GM19397 (cell line): ENCODE data around the gene TGFB2.

Experiments
- ATAC-seq: cut with Tn5 transposase; IDR thresholded peaks from one replicate; pipeline ENCODE4 v1.9.1; 2021; ENCODE audit warnings: mild to moderate bottlenecking, moderate library complexity; ENCODE audit not compliant: unreplicated experiment

The TGFB2 gene

DNA sequence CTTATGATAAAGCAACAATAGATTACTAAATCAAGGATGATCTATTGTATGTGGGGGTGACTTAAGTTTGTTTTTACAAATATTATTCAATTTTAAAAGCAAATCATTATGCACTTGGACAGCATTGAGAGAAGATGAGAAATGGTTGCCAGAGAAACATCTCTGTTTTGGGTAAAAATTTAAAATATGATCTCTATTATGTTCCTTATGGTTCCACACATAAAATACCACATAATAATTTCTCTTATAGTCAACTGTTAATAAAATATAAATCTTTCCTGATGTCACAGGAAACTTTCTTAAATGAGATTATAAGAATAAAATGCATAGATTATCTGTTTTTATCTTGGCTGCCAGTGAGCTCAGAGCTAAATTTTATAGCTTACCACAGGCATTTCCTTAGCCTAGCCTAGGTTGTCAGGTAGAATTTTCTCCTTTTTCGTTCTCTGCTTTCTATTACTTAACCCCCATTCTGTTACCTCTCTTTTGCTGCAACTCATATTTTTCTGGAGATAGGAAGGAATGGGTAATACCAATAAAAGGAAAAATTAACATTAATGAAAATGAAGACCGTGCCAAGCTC is 109.7 kb downstream of the TGFB2 start:
- ATAC-seq, result no peak

DNA sequence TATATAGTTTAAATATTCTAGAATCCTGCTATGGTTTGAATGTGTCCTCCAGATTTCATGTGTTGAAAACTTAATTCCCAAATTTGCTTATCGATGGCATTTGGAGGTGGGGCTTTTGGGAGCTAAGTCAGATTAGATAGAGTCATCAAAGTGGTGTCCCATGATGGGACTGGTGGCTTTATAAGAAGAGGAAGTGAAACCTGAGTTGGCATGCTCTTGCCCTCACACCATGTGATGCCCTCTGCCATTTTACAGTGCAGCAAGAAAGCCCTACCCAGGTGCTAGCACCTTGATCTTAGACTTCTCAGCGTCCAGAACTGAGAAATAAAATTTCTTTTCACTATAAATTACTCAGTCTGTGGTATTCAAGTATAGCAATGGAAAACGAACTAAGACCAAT is 111.3 kb downstream of the TGFB2 start:
- ATAC-seq, result peak; percentile 60

DNA sequence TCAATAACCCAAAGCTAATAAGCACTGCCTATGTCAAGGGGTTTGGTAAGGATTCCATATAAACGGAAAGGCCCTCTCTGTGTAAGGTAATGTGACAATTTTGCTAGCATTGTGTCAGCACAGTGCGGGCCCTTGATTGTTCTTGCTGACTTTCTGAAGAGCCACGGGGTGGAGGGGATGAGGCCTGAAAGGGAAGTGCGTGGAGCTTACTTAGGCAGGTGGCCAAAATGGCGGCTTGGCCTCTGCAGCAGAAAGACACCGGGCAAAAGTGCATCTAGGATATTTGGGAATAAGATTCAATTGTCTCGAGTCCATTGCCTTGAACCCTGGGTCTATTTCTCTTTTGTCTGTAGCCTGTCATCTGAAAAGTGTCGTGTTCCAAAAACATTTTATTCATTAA is 114.3 kb downstream of the TGFB2 start:
- ATAC-seq, result no peak

DNA sequence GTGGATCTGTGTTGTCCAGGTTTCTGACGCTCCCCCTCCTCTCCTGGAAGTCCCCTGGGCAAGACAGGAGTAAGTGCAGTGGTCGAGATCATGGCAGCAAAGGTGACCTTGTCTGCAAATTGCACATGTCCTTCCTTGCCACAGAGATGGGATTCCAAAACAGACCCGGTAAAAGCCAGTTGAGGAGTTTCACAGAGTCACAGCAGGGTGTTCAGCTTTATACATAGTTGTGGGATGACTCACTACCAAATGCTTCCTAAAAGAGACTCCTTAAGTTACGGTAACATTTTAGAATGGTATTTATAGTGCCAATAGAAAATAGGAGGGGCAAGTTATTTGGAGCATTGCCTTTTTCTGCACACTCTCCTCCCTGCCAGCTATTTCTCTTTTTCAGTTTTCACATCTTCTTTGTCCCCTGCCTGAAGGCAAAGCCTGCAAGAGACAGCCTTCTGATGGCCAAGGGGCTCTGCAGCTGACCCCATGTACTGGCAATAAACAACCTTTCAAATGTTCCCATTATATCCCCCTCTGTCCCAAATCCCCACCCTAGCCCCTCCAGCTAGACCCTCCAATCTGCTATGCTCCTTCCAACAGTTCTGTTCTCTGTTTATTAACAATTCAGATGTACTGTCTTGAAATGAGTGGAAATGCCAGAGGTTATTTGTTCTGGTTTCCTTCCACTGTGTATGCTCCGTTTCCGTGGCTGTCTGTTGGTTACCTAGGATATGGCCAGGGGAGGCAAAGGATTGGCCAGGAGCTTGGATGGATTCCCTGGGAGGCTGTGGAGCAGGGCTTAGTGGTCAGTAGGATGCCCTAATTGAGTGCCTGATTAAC is 115.0 kb downstream of the TGFB2 start:
- ATAC-seq, result no peak

DNA sequence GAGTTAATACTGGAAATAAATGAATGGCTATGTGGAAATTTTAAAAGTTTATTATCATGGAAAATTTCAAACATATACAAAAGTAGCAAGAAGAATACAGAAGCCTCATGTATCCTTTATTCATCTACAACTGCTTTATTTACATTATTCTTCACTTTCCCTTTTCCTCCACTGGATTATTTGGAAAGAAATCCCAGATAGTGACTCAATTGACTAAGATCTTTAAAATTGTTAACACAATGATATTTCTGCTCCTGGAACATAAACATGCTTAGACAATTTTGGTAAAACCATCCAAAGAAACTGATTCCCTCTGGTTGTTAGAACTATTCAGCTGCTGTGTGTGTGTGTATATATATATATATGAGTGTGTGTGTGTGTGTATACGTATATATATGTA is 116.2 kb downstream of the TGFB2 start:
- no peak for ATAC-seq

- ATAC-seq, result no peak
Observed at GRCh38 chr1:218462116-218462515, 117.0 kb downstream of the TGFB2 start.

DNA sequence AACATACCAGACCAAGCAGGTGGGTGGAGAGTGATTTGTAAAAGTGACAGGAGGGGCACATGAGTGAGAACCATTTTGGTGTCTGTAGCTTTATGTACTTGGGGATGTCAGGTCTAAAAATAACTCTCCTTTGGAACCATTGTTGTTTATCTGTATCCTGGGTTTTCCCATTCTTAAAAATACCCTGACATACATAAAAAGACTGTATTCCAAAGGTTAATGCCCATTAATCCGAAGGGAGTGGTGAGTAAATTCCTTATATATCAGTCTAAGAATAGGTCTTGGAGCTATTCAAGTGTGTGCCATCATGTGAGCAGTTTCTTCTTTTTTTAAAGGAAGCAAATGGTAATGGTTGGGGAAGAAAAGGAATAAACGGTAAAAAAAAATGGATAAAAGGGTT is 117.5 kb downstream of the TGFB2 start:
- no peak for ATAC-seq

DNA sequence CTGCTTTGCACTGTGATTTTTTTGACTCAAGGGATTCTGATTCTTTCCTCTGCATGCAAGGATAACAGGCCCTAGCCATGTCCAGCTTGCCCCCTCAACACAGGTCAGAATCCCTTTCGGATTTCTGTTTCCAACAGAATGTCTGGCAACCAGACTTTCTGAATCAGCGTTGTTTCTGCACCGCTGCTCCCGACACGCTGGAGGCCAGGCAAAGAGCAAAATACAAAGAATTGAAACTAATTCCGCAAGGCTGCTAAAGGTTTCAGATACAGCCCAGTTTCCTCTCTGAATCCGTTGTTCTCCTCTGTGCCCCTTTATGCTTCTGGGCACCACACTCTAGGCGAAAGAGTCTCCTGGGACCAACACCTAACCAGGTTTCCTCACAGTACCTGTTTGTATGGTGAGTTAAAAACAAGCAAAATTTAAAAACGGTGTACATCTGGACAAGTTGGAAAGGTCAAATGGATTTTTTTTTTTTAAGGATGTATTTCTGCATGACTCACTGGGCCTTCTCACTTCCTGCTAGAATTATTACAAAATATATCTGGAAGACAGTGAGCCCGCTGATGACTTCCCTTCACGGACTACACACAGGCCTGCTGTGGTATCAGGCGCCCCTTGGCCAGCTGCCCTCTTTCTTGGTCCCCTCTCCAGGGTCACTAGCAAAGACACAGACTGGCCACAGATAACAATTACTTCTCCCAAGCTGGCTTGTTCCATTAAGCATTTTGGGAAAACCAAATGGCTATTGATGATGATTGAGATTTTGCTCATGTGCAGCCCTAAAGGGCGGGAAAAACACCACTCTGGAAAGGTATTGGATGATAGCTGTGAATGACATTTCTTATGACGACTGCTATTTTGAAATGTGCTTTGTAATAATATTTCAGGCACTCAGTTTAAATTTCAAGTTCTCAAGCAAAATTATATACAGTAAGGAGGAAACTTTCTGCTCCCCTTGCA is 118.3 kb downstream of the TGFB2 start:
- ATAC-seq, result no peak

- ATAC-seq, result no peak
Observed at GRCh38 chr1:218464871-218465270, 119.7 kb downstream of the TGFB2 start.

DNA sequence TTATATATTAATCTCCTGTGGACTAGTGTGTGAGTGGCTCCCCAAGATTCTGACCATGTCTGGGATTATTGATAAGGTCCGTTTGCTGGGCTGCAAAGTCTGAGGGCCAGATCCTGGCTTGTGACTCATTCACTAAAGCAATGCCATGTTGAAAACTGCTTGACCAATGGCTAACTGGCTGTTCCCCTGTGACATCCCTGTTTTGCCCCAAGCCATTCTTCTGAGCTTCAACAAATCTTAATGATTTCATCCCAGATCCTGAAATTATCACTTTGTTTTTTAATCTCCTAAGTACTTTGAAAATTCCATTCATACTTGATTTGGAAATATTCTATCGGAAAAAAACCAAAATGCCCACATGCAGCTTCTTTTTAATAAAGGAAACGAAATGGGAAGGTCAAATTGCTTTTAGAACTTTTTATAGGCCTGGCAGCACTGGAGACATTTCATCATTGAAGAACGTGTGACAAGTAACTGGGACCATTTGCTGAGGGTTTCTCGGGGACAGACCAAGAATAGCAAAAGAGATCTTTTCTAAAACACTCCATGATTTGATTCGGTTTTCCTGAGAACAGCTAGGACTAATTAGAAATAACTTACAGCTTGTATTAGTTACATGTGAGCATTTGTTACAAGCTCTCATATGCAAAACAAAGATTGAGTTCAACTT is 121.3 kb downstream of the TGFB2 start:
- ATAC-seq, result no peak

DNA sequence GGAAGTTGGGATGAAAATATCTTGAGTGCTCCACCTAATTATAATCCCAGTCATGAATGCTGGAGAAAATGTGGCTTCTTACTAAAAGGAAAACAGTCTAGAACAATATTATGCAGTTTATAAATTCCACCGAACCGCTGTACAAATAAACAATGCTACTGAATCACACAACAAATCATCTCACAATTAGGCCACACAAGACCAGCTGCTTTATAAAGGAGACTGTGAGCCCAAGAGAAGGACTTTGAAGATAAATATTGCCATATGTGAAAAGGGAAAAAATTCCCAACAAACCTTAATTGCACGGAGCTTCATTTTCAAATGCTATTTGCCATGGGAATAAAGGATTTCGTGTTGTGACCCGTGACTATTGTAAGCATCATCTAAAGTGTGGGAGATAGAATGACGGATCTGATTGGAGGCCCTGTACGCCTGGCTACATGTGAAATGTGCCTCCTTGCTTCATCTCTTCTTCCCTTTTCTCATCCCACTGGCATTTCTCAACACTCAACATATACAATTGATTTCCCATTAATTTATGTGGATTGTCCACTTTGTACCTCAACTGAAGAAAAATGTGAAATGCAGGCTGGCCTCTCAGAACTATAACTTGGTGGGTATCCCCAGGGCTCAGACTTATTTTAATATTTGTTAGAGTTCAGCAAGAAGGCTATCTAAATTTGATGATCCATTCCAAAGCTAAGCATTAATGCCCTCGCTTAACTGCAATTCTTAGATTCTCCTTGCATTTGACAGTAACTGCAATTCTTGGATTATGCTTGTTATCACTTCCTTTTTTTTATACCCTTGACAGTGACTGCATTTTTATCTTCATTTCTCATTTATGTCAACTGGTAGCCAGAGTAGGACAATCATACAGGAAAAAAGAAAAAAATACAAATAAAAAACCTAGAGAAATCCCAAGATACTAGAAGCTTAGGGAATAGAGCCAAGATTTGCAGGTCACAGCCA is 122.3 kb downstream of the TGFB2 start:
- no peak for ATAC-seq

DNA sequence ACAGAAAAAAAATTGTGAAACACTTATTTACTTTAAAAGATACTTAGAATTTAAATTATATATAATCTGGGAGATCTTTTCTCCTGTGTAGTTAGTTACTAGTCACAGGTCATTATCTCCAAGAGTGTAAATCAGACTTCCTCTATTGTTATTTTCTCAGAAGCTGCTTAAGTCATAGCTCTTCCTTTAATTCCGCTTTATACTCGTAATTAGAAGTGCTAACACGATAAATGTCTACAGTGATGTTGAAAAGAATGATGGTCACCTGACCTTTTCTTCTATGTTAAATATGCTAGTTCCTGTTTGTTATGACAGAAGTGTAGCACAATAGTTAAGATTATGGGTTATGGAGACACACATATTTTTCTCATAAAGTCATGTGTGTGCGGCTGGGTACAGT is 123.6 kb downstream of the TGFB2 start:
- ATAC-seq, result no peak

DNA sequence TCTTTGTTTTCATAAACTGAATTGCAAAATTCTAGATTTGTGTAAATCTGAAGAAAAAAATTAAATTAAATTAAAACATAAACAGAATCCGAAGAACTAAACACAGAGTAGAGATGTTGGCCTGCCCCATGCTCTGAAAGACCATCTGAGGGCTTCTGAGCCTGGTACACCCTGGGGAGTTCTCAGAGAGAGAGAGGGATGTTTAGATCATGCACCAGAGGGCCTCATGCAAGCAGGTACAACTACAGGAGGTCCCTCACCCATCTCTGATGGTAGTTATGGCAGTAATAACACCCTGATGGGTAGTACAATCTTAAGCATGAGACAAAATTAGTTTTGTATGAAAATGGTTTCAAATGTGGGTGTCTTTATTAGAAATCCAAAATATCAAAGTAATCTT is 127.7 kb downstream of the TGFB2 start:
- ATAC-seq, result no peak

GRCh38 chr1:218473522-218473921 is 128.4 kb downstream of the TGFB2 start:
- peak; percentile 56 for ATAC-seq

GRCh38 chr1:218474128-218474527 is 129.0 kb downstream of the TGFB2 start:
- no peak for ATAC-seq

GRCh38 chr1:218475275-218475674 is 130.1 kb downstream of the TGFB2 start:
- no peak for ATAC-seq

DNA sequence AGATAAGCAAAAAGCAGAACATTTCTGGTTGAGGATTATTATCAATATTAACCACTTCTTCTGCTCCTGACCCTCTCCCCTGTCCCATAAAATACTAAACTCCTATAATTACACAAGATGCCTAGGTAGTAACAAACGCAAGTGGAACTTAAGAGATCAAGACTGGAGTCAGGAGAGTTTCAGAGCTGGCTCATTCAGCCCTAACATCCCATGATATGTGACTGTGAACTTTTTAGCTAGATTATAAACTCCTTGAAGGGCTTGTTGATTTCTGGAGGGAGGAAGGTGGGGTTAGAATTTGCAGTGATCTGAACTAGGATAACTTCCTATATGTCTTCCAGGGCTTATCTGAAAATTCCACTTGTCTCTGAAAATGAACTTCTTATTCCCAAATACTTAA is 130.6 kb downstream of the TGFB2 start:
- no peak for ATAC-seq

DNA sequence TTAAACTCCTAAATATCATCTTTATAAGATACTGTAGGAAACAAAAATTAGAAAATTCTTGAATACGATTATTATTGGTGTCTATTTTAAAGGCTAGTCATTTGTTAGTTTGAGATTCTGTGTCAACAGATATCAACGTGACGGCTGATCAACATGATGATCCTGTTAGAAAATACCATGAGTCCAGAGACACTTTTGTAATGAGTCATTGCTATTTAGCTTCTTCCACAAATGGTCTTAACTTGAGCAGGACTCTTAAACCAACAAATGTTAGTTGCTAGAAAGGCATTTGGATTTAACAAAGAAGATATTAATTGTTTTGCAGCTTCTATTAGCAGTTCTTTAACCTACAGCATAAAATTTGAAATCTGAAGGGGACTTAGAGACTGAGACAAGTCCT is 131.2 kb downstream of the TGFB2 start:
- no peak for ATAC-seq

GRCh38 chr1:218478336-218478735 is 133.2 kb downstream of the TGFB2 start:
- ATAC-seq, result no peak
